ENCODE results near the gene CCL17. TPM values are rescaled to one million over a fixed set of nuclear protein-coding genes. Genes with fewer than 3 reads are reported as not detected.

Gene CCL17
- total and polyA plus RNA-seq, 2 of the 4 experiments (the other 2 are of a cell fraction), result not detected

DNA sequence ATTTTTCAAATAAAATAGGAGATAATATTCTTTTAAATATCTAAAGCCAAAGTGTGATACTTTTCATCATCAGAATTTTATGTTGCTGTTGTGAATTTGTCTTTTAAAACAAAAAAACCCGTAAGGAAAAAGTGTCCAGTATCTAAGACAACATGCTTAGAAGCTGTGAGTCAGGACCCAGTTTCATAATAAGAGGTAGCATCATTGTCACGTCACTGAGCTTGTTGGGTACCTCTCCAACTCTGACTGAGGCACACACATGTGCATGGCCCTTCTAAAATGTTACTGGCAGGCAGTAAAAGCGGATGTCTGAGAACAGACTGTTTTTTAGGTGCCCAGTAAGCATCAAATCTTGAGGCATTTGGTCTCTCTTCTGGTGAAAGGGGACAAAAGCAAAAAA lies 40.1 kb downstream of the CCL17 start:
- 0 out of 2 replicates have a peak, but pooled peaks cover 3% of the 10 kb centered on the region for H3K9me1 ChIP-seq (ENCODE audit: insufficient read depth, low read length)
- no peaks in the 10 kb centered on the region; the same call in 1 of the 2 replicates for H4K20me1 ChIP-seq (ENCODE audit: insufficient read depth, low read length)
- peak; percentile 20 for DNase-seq
- H3K4me2 ChIP-seq (ENCODE audit: low read depth, low read length), result no peak overlapping the region
- no peak overlapping the region for H3K56ac ChIP-seq (ENCODE audit: extremely low read depth, insufficient read depth, low read length)
- H2BK15ac ChIP-seq (ENCODE audit: low read depth, low read length), result no peak overlapping the region
- peaks cover 8% of the 10 kb centered on the region for H3K36me3 ChIP-seq (ENCODE audit: control insufficient read depth, insufficient read depth, low read length)
- POLR2A ChIA-PET (ENCODE audit: unreplicated experiment), result no interaction called here
- no peak overlapping the region for H3K14ac ChIP-seq (replicated peaks; ENCODE audit: low read depth, low read length)
- H4K8ac ChIP-seq (ENCODE audit: low read depth in 2 of 2, low read length in 2 of 2), result no peak overlapping the region
- H2BK20ac ChIP-seq (ENCODE audit: low read depth, low read length), result no peak overlapping the region
- dilution Hi-C loops (cut with HindIII; ENCODE audit: low sequenced_read_pairs, unreplicated experiment) (no loop called here), in situ Hi-C loops (cut with MboI; ENCODE audit: low sequenced_read_pairs) (no loop called here), intact Hi-C loops (cut with micrococcal nuclease) (no loop called here)
- H2AFZ ChIP-seq (replicated peaks; ENCODE audit: low read length, poor library complexity), result no peak overlapping the region
- no peak overlapping the region for H3K9ac ChIP-seq (ENCODE audit: low read depth, low read length)
- BruUV-seq (replicated peaks), result no TSS peak
- no peak overlapping the region for H3K4me3 ChIP-seq (ENCODE audit: insufficient read depth, low read depth, low read length)
- no peak overlapping the region for H3K27ac ChIP-seq (ENCODE audit: insufficient read depth, low read length)
- H2AK9ac ChIP-seq (replicated peaks; ENCODE audit: low read depth, low read length, poor library complexity), result no peak overlapping the region
- no peak overlapping the region for H3K18ac ChIP-seq (ENCODE audit: low read depth, low read length)
- no peak overlapping the region for H4K5ac ChIP-seq (ENCODE audit: low read depth, low read length)
- no peak overlapping the region for H3K23ac ChIP-seq (ENCODE audit: low read depth, low read length)
- no peak overlapping the region for H3K4ac ChIP-seq (ENCODE audit: low read depth, low read length)
- H4K91ac ChIP-seq (ENCODE audit: insufficient read depth, low read depth, low read length), result no peak overlapping the region
- no peak overlapping the region for H2AK5ac ChIP-seq (ENCODE audit: low read depth, low read length)
- peaks cover 44 to 73% of the 10 kb centered on the region in 2 experiments for H3K79me1 ChIP-seq (ENCODE audit: low read depth in 1 of 2, low read length in 2 of 2)
- CTCF ChIA-PET, result interaction anchor here (0.8 kb wide), 1 partner anchor 28 kb away, joined by 3 read pairs; no protein-coding TSS in a partner anchor
- H2BK120ac ChIP-seq (ENCODE audit: low read depth, low read length), result no peak overlapping the region
- no peaks in the 10 kb centered on the region for H3K27me3 ChIP-seq (ENCODE audit: control insufficient read depth, insufficient read depth, low read length)
- H3K4me1 ChIP-seq (ENCODE audit: control insufficient read depth, insufficient read depth, low read length), result peaks cover 3% of the 10 kb centered on the region
- no peak for ATAC-seq (ENCODE audit: low read depth)
- TF ChIP-seq, protein P1, sequence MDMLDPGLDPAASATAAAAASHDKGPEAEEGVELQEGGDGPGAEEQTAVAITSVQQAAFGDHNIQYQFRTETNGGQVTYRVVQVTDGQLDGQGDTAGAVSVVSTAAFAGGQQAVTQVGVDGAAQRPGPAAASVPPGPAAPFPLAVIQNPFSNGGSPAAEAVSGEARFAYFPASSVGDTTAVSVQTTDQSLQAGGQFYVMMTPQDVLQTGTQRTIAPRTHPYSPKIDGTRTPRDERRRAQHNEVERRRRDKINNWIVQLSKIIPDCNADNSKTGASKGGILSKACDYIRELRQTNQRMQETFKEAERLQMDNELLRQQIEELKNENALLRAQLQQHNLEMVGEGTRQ (IDR thresholded peaks at IDR 0.05; ENCODE audit: low read depth, low read length), result no peak
- TF ChIP-seq, protein P2, sequence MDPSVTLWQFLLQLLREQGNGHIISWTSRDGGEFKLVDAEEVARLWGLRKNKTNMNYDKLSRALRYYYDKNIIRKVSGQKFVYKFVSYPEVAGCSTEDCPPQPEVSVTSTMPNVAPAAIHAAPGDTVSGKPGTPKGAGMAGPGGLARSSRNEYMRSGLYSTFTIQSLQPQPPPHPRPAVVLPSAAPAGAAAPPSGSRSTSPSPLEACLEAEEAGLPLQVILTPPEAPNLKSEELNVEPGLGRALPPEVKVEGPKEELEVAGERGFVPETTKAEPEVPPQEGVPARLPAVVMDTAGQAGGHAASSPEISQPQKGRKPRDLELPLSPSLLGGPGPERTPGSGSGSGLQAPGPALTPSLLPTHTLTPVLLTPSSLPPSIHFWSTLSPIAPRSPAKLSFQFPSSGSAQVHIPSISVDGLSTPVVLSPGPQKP (IDR thresholded peaks at IDR 0.05; ENCODE audit: borderline replicate concordance, low read depth, low read length), result no peak
- TF ChIP-seq RCOR1 (IDR thresholded peaks at IDR 0.05; ENCODE audit: insufficient replicate concordance, low read length) (no peak), NFE2L2 (IDR thresholded peaks at IDR 0.05; ENCODE audit: low read depth, low read length) (no peak)
- H2BK5ac ChIP-seq (ENCODE audit: low read depth, low read length, poor library complexity, severe bottlenecking), result no peak overlapping the region
- peaks cover 3% of the 10 kb centered on the region for H3K9me3 ChIP-seq (ENCODE audit: control insufficient read depth, insufficient read depth, low read length)
- no CpG with 5 or more reads among the region's 3 CpGs for WGBS, 2 experiments (ENCODE audit: extremely low coverage in 2 of 2, insufficient read length in 1 of 2)

Measured in IMR-90 (cell line).